Thoracic aorta (tissue), 2 donors: ENCODE results near the gene ST7. TPM values are rescaled to one million over a fixed set of nuclear protein-coding genes. Genes with fewer than 3 reads are reported as not detected.

Experiments used
- ATAC-seq: fragments of 150-250 bp; one replicate; pipeline ENCODE4 v1.8.0; 2017; ENCODE audit warnings: low read depth; ENCODE audit not compliant: insufficient number of reproducible peaks, low FRiP score
- DNase-seq: peaks from one replicate; pipeline ENCODE4 v3.0.0-alpha.2; 2020; ENCODE audit warnings: low spot score
- H3K27ac ChIP-seq, 2 donors: fragments of 200-600 bp; sonication (generic); 1 replicate in 1 of 2; 2 replicates in 1 of 2; pipeline ENCODE4 v1.5.1; 2016; ENCODE audit warnings: mild to moderate bottlenecking in 2 of 2, moderate library complexity in 2 of 2
- H3K27me3 ChIP-seq: fragments of 200-600 bp; sonication (generic); replicated peaks from 2 replicates; pipeline ENCODE4 v1.6.0; 2016; ENCODE audit warnings: mild to moderate bottlenecking; ENCODE audit not compliant: insufficient read depth
- H3K36me3 ChIP-seq: fragments of 200-600 bp; sonication (generic); one replicate; pipeline ENCODE4 v1.5.1; 2016
- H3K4me1 ChIP-seq, 2 donors: fragments of 200-600 bp; sonication (generic); 1 replicate in 1 of 2; 2 replicates in 1 of 2; pipeline versions ENCODE4 v1.5.1 to v1.6.0; 2016; ENCODE audit warnings: low read depth in 2 of 2, mild to moderate bottlenecking in 1 of 2; ENCODE audit not compliant: control insufficient read depth in 1 of 2
- H3K4me3 ChIP-seq: fragments of 200-600 bp; sonication (generic); 2 replicates; pipeline ENCODE4 v1.5.1; 2016; ENCODE audit warnings: mild to moderate bottlenecking
- H3K9me3 ChIP-seq: fragments of 200-600 bp; sonication (generic); 2 replicates; pipeline ENCODE4 v1.5.1; 2016
- total RNA-seq, 2 donors: library from RNA; depleted of rRNA; stranded (reverse); fragments of >200 nt; gene quantifications; one replicate each; pipeline versions ENCODE4 v1.1.0 to v1.2.3, GENCODE V29; 2016
- TF ChIP-seq, protein P1 (sequence below): fragments of 200-600 bp; sonication (generic); IDR thresholded peaks from one replicate; pipeline ENCODE4 v1.5.1; 2019; ENCODE audit warnings: antibody characterized with exemption

The ST7 gene
- total RNA-seq, 2 donors from 2014 or later, result 29.8 to 56.2 TPM

- Histone ChIP-seq H3K27ac (no peak overlapping the region), H3K4me3 (no peak overlapping the region), H3K4me1 (peaks cover 23 to 75% of the 10 kb centered on the region in 2 donors), H3K27me3 (no peaks in the 10 kb centered on the region), H3K9me3 (no peaks in the 10 kb centered on the region), H3K36me3 (no peaks in the 10 kb centered on the region)
- TF ChIP-seq, protein P1, sequence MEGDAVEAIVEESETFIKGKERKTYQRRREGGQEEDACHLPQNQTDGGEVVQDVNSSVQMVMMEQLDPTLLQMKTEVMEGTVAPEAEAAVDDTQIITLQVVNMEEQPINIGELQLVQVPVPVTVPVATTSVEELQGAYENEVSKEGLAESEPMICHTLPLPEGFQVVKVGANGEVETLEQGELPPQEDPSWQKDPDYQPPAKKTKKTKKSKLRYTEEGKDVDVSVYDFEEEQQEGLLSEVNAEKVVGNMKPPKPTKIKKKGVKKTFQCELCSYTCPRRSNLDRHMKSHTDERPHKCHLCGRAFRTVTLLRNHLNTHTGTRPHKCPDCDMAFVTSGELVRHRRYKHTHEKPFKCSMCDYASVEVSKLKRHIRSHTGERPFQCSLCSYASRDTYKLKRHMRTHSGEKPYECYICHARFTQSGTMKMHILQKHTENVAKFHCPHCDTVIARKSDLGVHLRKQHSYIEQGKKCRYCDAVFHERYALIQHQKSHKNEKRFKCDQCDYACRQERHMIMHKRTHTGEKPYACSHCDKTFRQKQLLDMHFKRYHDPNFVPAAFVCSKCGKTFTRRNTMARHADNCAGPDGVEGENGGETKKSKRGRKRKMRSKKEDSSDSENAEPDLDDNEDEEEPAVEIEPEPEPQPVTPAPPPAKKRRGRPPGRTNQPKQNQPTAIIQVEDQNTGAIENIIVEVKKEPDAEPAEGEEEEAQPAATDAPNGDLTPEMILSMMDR, result no peak
- no peak for DNase-seq
- no peak for ATAC-seq
Measured at GRCh38 chr7:117048882-117049281, 95.6 kb downstream of the ST7 start.

DNA sequence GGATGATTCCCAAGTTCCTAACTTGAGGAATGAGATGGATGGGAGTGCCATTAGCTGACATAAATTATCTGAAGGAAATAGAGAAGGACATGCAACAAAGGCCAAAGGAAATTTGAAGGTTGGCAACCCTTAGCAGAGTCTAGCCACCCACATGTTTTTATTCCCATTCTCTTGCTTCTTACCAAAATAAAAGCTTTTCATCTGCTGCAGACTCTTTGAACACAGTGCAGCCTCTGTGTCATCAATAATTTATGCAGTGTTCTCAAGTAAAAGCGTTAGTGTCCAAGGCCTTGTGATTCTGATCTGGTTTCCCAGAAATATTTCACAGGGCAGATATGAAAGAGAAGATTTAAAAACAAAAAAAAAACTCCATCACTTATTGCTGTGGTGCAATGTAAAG, 98.5 kb downstream of the ST7 start:
- no peaks in the 10 kb centered on the region for H3K27me3 ChIP-seq
- ATAC-seq (no peak), DNase-seq (no peak)
- H3K4me3 ChIP-seq, result no peak overlapping the region
- TF ChIP-seq, protein P1, result no peak
- no peak overlapping the region for H3K27ac ChIP-seq
- no peaks in the 10 kb centered on the region for H3K9me3 ChIP-seq
- peaks cover 16 to 53% of the 10 kb centered on the region in 2 donors for H3K4me1 ChIP-seq
- H3K36me3 ChIP-seq, result no peaks in the 10 kb centered on the region

- Histone ChIP-seq H3K27ac (no peak overlapping the region), H3K9me3 (no peaks in the 10 kb centered on the region), H3K27me3 (no peaks in the 10 kb centered on the region), H3K4me1 (peaks cover 4 to 37% of the 10 kb centered on the region in 2 donors), H3K4me3 (no peak overlapping the region), H3K36me3 (no peaks in the 10 kb centered on the region)
- TF ChIP-seq, protein P1, result no peak
- ATAC-seq (no peak), DNase-seq (no peak)
Measured at GRCh38 chr7:117053432-117053831, 100.1 kb downstream of the ST7 start.

DNA sequence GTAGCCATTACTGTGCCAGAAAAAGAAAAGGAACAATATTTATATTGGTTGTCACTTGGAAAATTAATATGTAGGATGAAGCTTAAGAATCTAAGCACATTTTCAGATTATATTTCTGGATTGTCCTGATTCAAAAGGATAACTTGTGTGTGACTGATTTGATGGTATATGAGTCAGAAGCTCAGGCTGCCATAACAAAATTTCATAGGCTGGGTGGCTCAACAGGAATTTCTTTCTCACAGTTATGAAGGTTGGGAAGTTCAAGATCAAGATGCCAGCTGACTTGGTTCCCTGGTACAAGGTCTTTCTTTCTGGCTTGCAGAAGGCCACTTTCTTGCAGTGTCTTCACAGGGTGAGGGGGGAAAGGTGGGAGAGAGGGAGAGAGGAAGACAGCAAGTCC, 108.5 kb downstream of the ST7 start:
- no peak overlapping the region for H3K4me3 ChIP-seq
- TF ChIP-seq, protein P1, result no peak
- no peaks in the 10 kb centered on the region for H3K36me3 ChIP-seq
- peaks cover 7 to 32% of the 10 kb centered on the region in 2 donors for H3K4me1 ChIP-seq
- DNase-seq (no peak), ATAC-seq (no peak)
- H3K9me3 ChIP-seq, result no peaks in the 10 kb centered on the region
- no peaks in the 10 kb centered on the region for H3K27me3 ChIP-seq
- no peak overlapping the region for H3K27ac ChIP-seq

GRCh38 chr7:117062300-117062699, 109.0 kb downstream of the ST7 start:
- TF ChIP-seq, protein P1, result no peak
- no peak overlapping the region for H3K27ac ChIP-seq
- no peaks in the 10 kb centered on the region for H3K9me3 ChIP-seq
- H3K36me3 ChIP-seq, result no peaks in the 10 kb centered on the region
- H3K4me1 ChIP-seq, result peaks cover 11 to 38% of the 10 kb centered on the region in 2 donors
- no peaks in the 10 kb centered on the region for H3K27me3 ChIP-seq
- ATAC-seq (no peak), DNase-seq (no peak)
- H3K4me3 ChIP-seq, result no peak overlapping the region
